GM19193 (cell line): ENCODE data around the gene SAT1.

Experiments
- POLR2A ChIP-seq: IDR thresholded peaks from 4 replicates; pipeline ENCODE4 v1.6.1; 2011; ENCODE audit not compliant: insufficient read depth, insufficient read length; ENCODE audit errors: extremely low read depth

The SAT1 gene

DNA sequence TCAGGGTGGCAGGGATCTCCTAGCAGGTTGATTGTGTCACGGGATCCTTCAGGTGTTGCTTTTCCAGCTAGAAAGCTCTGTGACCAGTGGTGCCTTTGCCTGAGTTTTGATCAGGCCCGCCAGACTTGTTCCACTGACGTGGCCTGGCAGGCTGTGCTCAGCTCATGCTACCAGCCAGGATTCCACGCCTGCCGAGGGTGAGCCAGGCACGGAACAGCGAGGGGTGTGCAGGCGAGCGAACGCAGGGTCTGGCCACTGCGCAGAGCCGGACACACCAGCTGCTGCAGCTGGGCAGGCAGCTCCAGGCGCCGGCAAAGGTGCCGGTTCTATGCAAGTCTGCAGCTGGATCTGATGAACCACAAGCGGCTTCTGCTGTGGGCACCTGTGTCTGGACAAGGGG, 17.1 kb upstream of the SAT1 start:
- TF ChIP-seq POLR2A: no peak

DNA sequence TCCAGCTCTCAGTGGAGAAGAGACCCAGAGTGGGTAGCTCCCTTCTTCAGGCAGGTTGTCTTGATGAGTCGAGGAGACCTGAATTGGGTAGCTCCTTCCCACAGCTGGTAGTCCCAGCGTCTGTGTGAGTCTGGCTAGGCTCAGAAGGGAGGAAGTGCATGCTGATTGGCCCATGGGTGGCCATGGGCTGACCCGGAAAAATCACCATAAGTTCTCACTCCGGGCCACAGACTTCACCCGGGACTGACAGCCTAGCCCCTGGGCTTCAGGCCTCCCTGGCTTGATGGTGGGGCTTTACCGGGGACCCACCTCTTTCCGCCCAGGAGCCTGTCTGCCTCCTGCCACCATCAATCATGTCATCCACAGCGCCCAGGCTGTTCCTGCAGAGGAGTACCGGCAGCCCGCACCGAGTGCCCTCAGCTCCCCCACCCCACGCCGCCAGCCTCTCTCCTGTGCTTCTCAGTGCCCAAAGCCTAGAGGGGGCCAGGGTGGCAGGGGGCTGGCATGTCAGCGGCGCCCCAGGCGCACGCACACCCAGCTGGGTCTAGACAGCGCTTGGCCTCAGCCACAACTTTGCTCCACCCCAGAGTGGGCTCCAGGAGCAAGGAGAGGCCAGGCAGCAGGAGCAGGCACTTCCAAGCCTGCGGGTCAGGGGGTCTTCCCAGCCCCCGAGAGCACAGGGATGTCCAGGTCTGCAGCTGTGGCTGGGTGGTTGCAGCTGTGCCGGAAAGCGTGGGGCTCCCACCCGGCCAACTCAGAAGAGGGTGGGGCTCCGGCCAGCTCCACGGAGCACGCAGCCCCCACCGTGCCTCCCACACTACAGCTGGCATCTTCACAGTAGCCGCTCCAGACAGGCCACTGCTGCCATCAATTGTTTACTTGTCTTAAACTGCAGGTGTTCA, 16.1 kb upstream of the SAT1 start:
- no peak for TF ChIP-seq POLR2A

DNA sequence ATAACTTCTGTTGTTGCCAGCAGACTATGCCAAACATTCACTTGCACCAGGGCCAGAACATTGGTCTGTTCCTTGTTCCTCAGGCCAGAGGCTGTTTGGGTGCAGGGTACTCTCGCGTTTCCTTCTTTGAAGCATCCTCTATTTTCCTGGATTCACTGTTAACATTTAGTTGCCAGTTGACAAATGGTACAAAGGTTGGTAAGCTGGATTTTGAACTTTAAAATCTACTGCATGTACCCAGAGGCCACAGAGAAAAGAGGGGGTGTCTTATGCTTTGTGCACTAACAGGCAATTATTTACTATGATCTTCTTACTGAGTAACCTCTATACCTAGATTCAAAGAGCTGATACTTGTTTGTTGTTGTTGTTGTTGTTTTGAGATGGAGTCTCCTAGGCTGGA, 12.8 kb upstream of the SAT1 start:
- no peak for TF ChIP-seq POLR2A

DNA sequence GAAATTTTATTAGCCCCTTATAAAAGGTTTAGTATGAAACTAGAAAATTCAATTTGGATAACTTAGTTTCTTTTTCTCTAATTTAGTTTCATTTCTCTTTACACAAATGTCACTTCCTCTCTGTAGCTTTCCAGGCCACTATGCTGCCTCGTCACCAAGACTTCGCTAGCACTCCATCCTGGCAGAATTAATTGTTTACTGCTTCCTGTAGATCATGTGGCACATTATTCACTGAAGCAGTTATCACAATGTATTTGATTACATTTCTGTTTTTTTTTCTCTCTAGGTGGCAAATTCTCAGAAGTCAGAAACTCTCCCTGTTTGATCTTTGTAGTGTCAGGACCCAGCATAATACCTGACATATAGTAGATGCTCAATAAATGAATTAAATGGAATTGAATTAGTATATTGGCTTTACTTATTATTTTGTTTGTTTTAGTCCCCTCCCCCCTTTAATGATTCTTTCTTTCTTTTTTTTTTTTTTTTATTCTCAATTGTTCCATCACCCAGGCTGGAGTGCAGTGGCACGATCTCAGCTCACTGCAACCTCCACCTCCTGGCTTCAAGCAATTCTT, 9.3 kb upstream of the SAT1 start:
- no peak for TF ChIP-seq POLR2A

DNA sequence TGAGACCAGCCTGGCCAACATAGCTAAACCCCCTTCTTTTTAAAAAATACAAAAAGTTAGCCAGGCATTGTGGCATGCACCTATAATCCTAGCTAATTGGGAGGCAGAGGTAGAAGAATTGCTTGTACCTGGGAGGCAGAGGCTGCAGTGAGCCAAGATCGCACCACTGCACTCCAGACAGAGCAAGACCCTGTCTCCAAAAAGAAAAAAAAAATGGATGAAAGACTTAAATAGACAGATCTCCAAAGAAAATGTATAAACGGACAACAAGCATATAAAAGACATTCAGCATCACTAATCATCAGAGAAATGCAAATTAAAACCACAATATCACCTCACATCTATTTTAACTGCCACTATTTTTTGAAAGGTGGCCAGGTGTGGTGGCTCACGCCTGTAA, 6.6 kb upstream of the SAT1 start:
- no peak for TF ChIP-seq POLR2A

DNA sequence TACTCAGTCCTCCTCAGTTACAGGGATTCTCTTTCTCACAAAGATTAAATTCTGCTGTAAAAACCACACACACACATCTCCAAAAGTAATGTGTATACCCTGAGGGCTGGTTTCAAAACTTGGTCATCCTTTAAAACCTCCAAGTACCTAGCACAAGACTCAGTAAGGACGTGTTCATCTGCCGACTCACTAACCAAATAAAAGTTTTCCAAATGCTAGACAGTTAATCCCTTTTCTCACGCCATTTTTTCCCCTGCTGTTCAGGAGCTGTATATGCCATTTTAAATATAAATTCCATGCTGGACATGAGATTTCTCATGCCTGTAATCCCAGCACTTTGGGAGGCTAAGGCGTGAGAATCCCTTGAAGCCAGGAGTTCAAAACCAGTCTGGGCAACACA, 3.9 kb upstream of the SAT1 start:
- no peak for TF ChIP-seq POLR2A

DNA sequence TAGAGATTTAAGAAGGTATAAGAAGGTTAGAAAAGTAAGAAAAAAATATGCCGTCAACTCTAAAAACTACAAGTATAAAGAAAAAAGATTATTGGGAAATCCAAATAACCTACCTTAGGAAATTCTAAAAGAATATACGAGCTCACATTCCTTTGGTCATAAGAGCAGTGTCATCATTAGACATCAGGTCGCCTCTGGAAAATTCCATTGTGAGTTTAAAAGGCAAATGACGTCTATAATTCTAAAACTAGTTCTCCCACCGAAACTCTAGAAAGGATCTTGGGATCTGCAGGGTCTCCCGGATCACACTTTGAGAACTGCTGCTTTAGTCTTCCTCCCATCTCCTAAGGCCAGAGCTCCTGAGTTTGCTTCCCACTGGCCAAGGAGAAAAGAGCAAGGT, 518 bp upstream of the SAT1 start:
- TF ChIP-seq POLR2A: no peak

DNA sequence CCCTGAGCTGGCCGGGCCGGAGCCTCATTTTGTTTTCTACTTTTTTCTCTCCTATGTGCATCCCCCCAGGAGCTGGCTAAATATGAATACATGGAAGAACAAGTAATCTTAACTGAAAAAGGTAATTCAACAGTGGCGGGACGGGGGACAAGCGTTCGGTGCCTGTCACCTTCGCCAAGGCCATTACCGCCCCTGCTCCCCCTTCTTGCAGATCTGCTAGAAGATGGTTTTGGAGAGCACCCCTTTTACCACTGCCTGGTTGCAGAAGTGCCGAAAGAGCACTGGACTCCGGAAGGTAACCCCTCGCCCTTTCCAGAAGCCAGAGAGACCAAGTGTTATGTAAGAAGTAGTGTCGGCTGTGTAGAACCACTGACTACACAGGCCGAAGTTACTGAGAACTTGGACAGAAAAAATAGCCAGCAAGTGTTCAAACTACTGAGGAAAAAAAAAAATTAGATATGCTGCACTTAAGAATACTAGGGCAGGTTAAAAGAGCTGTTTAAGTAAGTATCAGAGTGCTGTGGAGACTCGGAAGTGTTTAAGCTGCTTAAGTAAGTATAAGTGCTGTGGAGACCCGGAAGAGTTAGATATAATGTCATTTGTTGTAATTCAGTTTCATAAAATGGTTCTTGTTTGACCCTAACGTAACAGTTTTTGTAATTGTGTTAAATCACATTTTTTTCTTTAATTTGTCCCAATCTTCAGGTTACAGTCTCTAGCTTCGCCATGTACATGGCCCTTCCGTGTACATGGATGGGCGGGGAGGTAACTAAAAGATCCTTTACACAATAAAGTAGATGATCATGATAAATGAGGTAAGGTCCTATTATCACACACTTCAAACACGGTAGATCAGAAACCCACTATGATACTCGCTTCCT, 856 bp downstream of the SAT1 start:
- no peak for TF ChIP-seq POLR2A

DNA sequence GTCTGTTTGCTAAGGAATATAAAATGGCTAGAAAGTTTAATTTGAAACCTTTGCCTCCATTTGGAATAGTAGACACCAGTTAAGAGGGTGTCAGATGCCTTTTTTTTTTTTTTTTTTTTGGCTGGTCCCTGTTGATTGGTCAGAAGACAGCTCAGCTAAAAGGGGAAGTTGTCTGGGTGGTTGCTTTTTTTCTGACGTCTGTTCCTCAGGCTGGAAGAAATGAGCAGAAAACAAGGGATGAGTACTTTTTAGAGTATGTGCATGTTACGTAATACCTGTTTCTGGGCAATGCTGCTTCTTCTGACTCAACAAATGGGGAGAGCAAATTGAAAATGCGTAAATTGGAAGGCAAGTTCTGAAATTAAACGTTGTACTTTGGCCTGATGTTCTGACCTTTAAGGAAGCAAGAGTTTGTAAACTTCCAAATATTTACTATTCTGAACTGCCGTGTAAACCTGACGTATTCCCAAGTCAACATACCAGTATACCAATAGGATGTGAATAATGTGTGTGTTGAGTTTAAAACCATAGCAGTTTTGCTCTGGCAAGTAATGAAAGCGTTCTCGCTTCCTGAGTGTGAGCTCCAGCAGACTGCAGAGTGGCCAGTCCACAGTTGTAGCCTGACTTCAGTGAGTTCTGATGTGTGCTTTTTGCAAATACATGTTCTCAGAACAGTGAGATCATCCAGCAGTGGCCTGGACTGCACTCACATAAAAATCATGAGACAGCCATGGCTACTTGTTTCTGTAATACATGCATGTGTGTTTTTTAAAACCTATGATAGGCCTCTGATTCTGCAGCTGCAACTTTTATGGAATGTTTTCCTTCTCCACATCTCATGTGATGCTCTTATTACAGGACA, 1.7 kb downstream of the SAT1 start:
- peak; percentile 45 for TF ChIP-seq POLR2A

DNA sequence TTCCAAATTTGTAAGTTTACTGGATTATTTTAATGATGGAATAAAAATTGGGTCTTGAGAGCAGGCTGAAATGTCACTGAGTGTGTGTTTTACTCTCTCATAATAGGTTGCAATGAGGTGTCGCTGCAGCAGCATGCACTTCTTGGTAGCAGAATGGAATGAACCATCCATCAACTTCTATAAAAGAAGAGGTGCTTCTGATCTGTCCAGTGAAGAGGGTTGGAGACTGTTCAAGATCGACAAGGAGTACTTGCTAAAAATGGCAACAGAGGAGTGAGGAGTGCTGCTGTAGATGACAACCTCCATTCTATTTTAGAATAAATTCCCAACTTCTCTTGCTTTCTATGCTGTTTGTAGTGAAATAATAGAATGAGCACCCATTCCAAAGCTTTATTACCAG, 2.6 kb downstream of the SAT1 start:
- TF ChIP-seq POLR2A: no peak

DNA sequence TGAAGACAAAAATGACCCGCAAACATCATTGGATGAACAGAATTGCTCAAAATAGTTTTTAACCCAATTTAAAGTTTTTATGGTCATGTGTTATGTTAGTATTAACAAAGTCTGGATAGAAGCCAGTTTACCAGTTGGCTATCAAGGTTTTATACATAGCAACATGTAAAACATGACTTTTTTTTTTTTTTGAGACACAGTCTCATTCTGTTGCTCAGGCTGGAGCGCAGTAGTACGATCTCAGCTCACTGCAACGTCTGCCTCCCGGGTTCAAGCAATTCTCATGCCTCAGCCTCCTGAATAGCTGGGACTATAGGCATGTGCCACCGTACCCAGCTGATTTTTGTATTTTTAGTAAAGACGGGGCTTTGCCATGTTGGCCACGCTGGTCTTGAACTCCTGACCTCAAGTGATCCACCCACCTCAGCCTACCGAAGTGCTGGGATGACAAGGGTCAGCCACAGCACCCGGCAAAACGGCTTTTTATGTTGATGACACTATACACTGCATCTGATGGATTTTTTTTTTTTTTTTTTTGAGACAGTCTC, 3.4 kb downstream of the SAT1 start:
- TF ChIP-seq POLR2A: peak; percentile 35

DNA sequence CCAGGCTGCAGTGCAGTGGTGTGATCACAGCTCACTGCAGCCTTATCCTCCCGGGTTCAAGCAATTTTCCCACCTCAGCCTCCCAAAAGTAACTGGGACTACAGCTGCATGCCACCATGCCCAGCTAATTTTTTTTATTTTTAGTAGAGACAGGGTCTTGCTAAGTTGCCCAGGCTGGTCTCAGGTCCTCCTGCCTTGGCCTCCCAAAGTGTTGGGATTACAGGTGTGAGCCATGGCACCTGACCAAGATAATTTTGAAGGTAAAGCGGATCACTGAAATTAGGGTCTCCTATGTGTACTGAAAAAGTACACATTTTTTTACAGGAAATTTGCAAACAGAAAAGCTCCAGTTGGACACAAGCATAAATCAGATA, 4.8 kb downstream of the SAT1 start:
- TF ChIP-seq POLR2A: no peak

DNA sequence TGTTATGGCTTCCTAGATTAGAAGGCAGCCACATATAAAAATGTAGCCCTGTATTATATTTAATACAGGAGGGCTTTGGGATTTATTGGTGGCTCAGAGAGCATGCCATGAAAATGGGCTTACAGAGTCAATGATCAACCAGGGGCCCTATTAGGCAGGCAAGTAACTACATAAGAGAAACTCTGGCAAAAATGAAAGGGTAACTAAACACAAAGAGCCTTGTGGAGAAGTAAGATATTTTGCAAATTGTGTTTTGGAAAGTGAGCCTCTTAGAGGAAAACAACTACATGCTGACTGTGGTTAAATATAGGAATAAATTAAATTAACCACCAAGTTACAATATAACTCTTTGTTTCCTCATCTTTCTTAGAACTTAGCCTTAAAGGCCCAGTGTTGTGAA, 5.5 kb downstream of the SAT1 start:
- no peak for TF ChIP-seq POLR2A

DNA sequence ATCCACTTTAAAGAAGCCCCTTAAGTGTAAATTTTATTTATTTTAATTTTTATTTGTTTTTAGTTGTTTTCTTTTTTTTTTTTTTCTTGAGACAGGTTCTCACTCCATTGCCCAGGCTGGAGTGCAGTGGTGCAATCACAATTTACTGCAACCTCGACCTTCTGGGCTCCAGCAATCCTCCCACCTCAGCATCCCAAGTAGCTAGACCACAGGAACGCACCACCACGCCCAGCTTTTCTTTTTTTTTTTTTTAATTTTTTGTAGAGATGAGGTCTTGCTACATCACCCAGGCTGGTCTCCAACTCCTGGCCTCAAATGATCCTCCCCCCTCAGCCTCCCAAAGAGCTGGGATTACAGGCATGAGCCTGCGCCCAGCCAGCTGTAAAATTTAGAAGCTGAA, 6.0 kb downstream of the SAT1 start:
- TF ChIP-seq POLR2A: no peak
